Natural killer cell (primary cell): Measurements from ENCODE around the gene KCTD16. TPM values are rescaled to one million over a fixed set of nuclear protein-coding genes. Genes with fewer than 3 reads are reported as not detected.

Experiments
- ATAC-seq, 3 donors: fragments of 150-1000 bp in 2 of 3; fragments of 200-7000 bp in 1 of 3; cut with Tn5 transposase; 1 replicate in 1 of 3; 2 replicates in 2 of 3; pipeline ENCODE4 v1.10.0; 2021; ENCODE audit warnings: mild to moderate bottlenecking in 2 of 3, moderate library complexity in 2 of 3
- DNase-seq, 2 donors: peaks; one replicate each; pipeline versions ENCODE4 v3.0.0 to v3.0.0-alpha.2; 2013 to 2021; ENCODE audit warnings: mixed read lengths in 1 of 2
- H3K27ac ChIP-seq: one replicate; pipeline ENCODE4 v1.5.1; 2013; ENCODE audit warnings: mild to moderate bottlenecking, low read length
- H3K27me3 ChIP-seq: one replicate; pipeline ENCODE4 v1.6.1; 2013; ENCODE audit warnings: low read length; ENCODE audit not compliant: control insufficient read depth, insufficient read depth
- H3K36me3 ChIP-seq: one replicate; pipeline ENCODE4 v1.6.1; 2013; ENCODE audit warnings: low read length; ENCODE audit not compliant: control insufficient read depth, insufficient read depth
- H3K4me1 ChIP-seq: one replicate; pipeline ENCODE4 v1.6.1; 2013; ENCODE audit warnings: low read length; ENCODE audit not compliant: control insufficient read depth, insufficient read depth
- H3K4me3 ChIP-seq: one replicate; pipeline ENCODE4 v1.5.1; 2013; ENCODE audit warnings: low read length
- H3K9me3 ChIP-seq: one replicate; pipeline ENCODE4 v1.6.1; 2013; ENCODE audit warnings: low read length; ENCODE audit not compliant: control insufficient read depth, insufficient read depth
- H3K27ac Mint-ChIP-seq, 2 donors: one replicate each; pipeline ENCODE4 v1.8.0; 2022; ENCODE audit warnings: mild to moderate bottlenecking in 2 of 2, mixed read lengths in 2 of 2, moderate library complexity in 1 of 2
- H3K27me3 Mint-ChIP-seq, 2 donors: one replicate each; pipeline ENCODE4 v1.8.0; 2022; ENCODE audit warnings: low read depth in 2 of 2, mixed read lengths in 2 of 2
- H3K36me3 Mint-ChIP-seq: one replicate; pipeline ENCODE4 v1.8.0; 2022; ENCODE audit warnings: mixed read lengths
- H3K4me1 Mint-ChIP-seq, 2 donors: one replicate each; pipeline ENCODE4 v1.8.0; 2022; ENCODE audit warnings: mixed read lengths in 2 of 2
- H3K4me3 Mint-ChIP-seq: one replicate; pipeline ENCODE4 v1.8.0; 2022; ENCODE audit warnings: mild to moderate bottlenecking, moderate library complexity, mixed read lengths
- H3K9me3 Mint-ChIP-seq, 2 donors: one replicate each; pipeline ENCODE4 v1.8.0; 2022; ENCODE audit warnings: mixed read lengths in 2 of 2
- CTCF ChIP-seq: fragments of 200-600 bp; IDR thresholded peaks from one replicate; pipeline ENCODE4 v1.8.0; 2022; ENCODE audit warnings: antibody characterized with exemption
- WGBS: methylation state at CpG from one replicate; pipeline ENCODE4 v1.1.7; 2013; ENCODE audit warnings: missing lambda C conversion rate; ENCODE audit not compliant: insufficient coverage; 5-methylcytosine and 5-hydroxymethylcytosine counted together
- intact Hi-C: fragments of 100-400 bp; cut with micrococcal nuclease; formaldehyde crosslinking; loops from one replicate; pipeline ENCODE4 v1.14.2; 2022
- total RNA-seq, 4 donors: library from RNA; stranded (reverse); fragments of 120-200 nt in 1 of 4; gene quantifications; one replicate each; pipeline versions ENCODE4 v1.2.3 to v1.2.4, GENCODE V29; 2013 to 2022

The KCTD16 gene
- total RNA-seq, 3 donors from 2014 or later (not counting 1 experiment from before 2014, with no cell fraction given), result 0.16 TPM; not detected in 2

- no peaks in the 10 kb centered on the region for H3K4me1 Mint-ChIP-seq
- H3K4me1 ChIP-seq, result no peaks in the 10 kb centered on the region
- no peak overlapping the region for H3K27ac Mint-ChIP-seq
- no peak for TF ChIP-seq CTCF
- ATAC-seq, result no peak
- peaks cover 3 to 6% of the 10 kb centered on the region in 2 donors for H3K9me3 Mint-ChIP-seq
- no peaks in the 10 kb centered on the region for H3K9me3 ChIP-seq
- H3K27ac ChIP-seq, result no peak overlapping the region
- no peak overlapping the region for H3K4me3 Mint-ChIP-seq
- intact Hi-C loops, result no loop called here
- no peaks in the 10 kb centered on the region for H3K27me3 Mint-ChIP-seq
- H3K4me3 ChIP-seq, result no peak overlapping the region
- no peaks in the 10 kb centered on the region for H3K36me3 Mint-ChIP-seq
- DNase-seq, result no peak
- WGBS, result 89% methylated on average over 1 of the region's 1 CpG
- H3K36me3 ChIP-seq, result no peaks in the 10 kb centered on the region
- H3K27me3 ChIP-seq, result no peaks in the 10 kb centered on the region
Measured at GRCh38 chr5:144333336-144333920, 162.8 kb downstream of the KCTD16 start.

GRCh38 chr5:144335561-144335960, 164.9 kb downstream of the KCTD16 start:
- Histone ChIP-seq H3K4me3 (no peak overlapping the region), H3K9me3 (no peaks in the 10 kb centered on the region), H3K27me3 (no peaks in the 10 kb centered on the region), H3K4me1 (no peaks in the 10 kb centered on the region), H3K36me3 (no peaks in the 10 kb centered on the region), H3K27ac (no peak overlapping the region)
- Mint-ChIP-seq H3K4me3 (no peak overlapping the region), H3K9me3 (peaks cover 5 to 8% of the 10 kb centered on the region in 2 donors), H3K36me3 (no peaks in the 10 kb centered on the region), H3K27me3 (no peaks in the 10 kb centered on the region), H3K27ac (no peak overlapping the region), H3K4me1 (no peaks in the 10 kb centered on the region)
- 94% methylated on average over 1 of the region's 1 CpG for WGBS
- intact Hi-C loops, result no loop called here
- no peak for DNase-seq
- no peak for TF ChIP-seq CTCF
- ATAC-seq, result no peak

GRCh38 chr5:144336191-144336961, 165.7 kb downstream of the KCTD16 start:
- Histone ChIP-seq H3K9me3 (no peaks in the 10 kb centered on the region), H3K4me3 (no peak overlapping the region), H3K27me3 (no peaks in the 10 kb centered on the region), H3K36me3 (no peaks in the 10 kb centered on the region), H3K27ac (no peak overlapping the region), H3K4me1 (no peaks in the 10 kb centered on the region)
- ATAC-seq (no peak), DNase-seq (no peak)
- WGBS, result 78% methylated on average over 4 of the region's 5 CpGs
- intact Hi-C loops, result no loop called here
- H3K36me3 Mint-ChIP-seq, result no peaks in the 10 kb centered on the region
- H3K4me1 Mint-ChIP-seq, result no peaks in the 10 kb centered on the region
- H3K9me3 Mint-ChIP-seq, result peaks cover 5 to 8% of the 10 kb centered on the region in 2 donors
- no peak overlapping the region for H3K27ac Mint-ChIP-seq
- no peak overlapping the region for H3K4me3 Mint-ChIP-seq
- H3K27me3 Mint-ChIP-seq, result no peaks in the 10 kb centered on the region
- no peak for TF ChIP-seq CTCF
